ENCODE measurements around the gene ABR.

DNA sequence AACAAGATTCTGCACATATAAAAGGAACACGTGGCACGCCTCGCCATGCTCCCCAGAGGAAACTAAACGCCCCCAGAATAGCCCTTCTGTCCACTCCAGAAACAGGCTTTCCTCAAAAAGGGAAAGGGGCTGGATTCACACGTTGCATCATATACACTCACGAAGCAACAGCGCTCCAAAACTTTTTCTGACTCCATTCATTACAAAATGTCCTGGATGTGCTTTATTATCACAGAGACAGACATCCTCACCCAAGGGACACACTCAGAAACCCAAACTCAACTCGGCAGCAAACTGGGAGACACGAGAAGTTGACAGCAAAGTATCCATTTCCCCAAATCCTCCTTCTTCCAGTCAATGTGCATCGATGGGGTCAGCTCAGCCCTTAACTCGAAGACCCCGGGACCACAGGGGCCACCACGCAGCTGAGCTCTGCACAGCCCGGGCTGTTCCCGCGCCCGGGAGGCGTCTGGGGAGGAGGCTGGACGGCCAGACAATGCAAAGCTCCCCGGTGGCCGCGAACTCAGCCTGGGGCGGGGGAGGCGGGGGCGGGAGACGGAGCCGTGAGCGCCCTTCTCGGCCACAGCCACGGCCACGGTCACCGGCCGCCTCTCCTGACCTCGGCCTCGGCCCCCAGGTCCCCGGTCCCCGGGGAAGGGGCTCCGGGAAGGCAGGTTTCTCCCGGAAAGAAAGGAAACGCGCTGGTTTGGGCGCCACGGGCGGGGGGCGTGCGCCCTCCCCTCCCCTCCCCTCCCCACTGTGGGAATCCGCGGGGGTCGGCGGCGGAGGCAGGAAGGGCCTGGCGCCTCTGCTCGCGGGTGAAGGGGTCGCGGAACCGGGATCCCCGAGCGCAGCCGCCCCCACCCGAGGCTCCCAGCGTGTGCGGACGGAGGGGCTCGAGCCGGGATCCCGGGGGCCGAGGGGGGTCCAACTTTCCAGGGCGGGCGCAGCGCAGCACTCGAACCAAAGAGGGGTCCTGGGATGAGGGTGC lies 201.4 kb downstream of the ABR start:
- no peak for TF ChIP-seq POLR2AphosphoS5 (IDR thresholded peaks at IDR 0.05)
- TF ChIP-seq, protein P1, sequence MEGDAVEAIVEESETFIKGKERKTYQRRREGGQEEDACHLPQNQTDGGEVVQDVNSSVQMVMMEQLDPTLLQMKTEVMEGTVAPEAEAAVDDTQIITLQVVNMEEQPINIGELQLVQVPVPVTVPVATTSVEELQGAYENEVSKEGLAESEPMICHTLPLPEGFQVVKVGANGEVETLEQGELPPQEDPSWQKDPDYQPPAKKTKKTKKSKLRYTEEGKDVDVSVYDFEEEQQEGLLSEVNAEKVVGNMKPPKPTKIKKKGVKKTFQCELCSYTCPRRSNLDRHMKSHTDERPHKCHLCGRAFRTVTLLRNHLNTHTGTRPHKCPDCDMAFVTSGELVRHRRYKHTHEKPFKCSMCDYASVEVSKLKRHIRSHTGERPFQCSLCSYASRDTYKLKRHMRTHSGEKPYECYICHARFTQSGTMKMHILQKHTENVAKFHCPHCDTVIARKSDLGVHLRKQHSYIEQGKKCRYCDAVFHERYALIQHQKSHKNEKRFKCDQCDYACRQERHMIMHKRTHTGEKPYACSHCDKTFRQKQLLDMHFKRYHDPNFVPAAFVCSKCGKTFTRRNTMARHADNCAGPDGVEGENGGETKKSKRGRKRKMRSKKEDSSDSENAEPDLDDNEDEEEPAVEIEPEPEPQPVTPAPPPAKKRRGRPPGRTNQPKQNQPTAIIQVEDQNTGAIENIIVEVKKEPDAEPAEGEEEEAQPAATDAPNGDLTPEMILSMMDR (IDR thresholded peaks at IDR 0.05): no peak

Measured in prostate gland (tissue), 2 donors.